Kidney (tissue), 14 donors: ENCODE data around the gene GAS2L2. TPM values are rescaled to one million over a fixed set of nuclear protein-coding genes. Genes with fewer than 3 reads are reported as not detected.
"Not testable (repeated sequence)": the region's sequence is repeated elsewhere in the genome, so short reads cannot be mapped to it uniquely, and the experiment has no call there.

Source experiments
- DNase-seq, 5 donors: peaks; one replicate each; pipeline ENCODE4 v3.0.0-alpha.2; 2013 to 2020
- FAIRE-seq: peaks from 2 replicates; lab custom pipeline; 2012; peaks lifted over from hg19 to GRCh38; lab: Jason Lieb, UNC
- H3K27ac ChIP-seq, 2 donors: one replicate each; pipeline ENCODE4 v1.7.0; 2013; ENCODE audit warnings: low read depth in 2 of 2, low read length in 2 of 2, inconsistent platforms in 1 of 2
- H3K27me3 ChIP-seq: one replicate; pipeline ENCODE4 v1.7.1; 2013; ENCODE audit warnings: low read length, inconsistent platforms; ENCODE audit not compliant: control insufficient read depth, insufficient read depth
- H3K36me3 ChIP-seq, 3 donors: one replicate each; pipeline versions ENCODE4 v1.7.0 to v1.7.1; 2013; ENCODE audit warnings: low read length in 3 of 3, control low read depth in 1 of 3, inconsistent platforms in 1 of 3; ENCODE audit not compliant: insufficient read depth in 3 of 3, control insufficient read depth in 2 of 3
- H3K4me1 ChIP-seq, 3 donors: one replicate each; pipeline versions ENCODE4 v1.7.0 to v1.7.1; 2013; ENCODE audit warnings: low read length in 3 of 3, inconsistent platforms in 1 of 3, low read depth in 1 of 3; ENCODE audit not compliant: control insufficient read depth in 2 of 3, insufficient read depth in 2 of 3
- H3K4me3 ChIP-seq, 3 donors: one replicate each; pipeline versions ENCODE4 v1.7.0 to v1.8.1; 2013; ENCODE audit warnings: low read length in 3 of 3, control low read depth in 1 of 3, inconsistent platforms in 1 of 3
- H3K9ac ChIP-seq, 3 donors: one replicate each; pipeline versions ENCODE4 v1.7.0 to v1.7.1; 2013; ENCODE audit warnings: low read length in 3 of 3, control low read depth in 1 of 3, inconsistent platforms in 1 of 3
- H3K9me3 ChIP-seq, 3 donors: one replicate each; pipeline versions ENCODE4 v1.7.0 to v1.7.1; 2013; ENCODE audit warnings: low read length in 3 of 3, control low read depth in 1 of 3, inconsistent platforms in 1 of 3; ENCODE audit not compliant: control insufficient read depth in 2 of 3, insufficient read depth in 1 of 3
- CTCF ChIP-seq: IDR thresholded peaks from 3 replicates; pipeline ENCODE4 v1.5.1; 2012; ENCODE audit warnings: mild to moderate bottlenecking, moderate library complexity, borderline replicate concordance; ENCODE audit not compliant: insufficient read depth; ENCODE audit errors: extremely low read depth
- intact Hi-C: fragments of 100-400 bp; cut with DNase I; formaldehyde crosslinking; loops from one replicate; pipeline ENCODE4 v1.11.1; 2022
- polyA plus RNA-seq: library from polyadenylated mRNA; stranded (reverse); fragments of 350-450 nt; fragmentation: Illumina TruSeq; extraction: RNeasy Lipid Tissue Mini Kit (QIAGEN cat#74804); gene quantifications from one replicate; pipeline ENCODE4 v1.2.3, GENCODE V29; 2014; ENCODE audit warnings: low read depth, low replicate concordance; ENCODE audit not compliant: insufficient read depth
- total RNA-seq: library from RNA; stranded (reverse); fragmentation: NEBNext Ultra II Directional; extraction: Animal tissue kit (Norgen Biotek cat#: 25700); gene quantifications from one replicate; pipeline ENCODE4 v1.2.1, GENCODE V29; 2021
- donor health status: control.
- donor health status: control.
- donor health status: control.
- donor health status: control.
- donor health status: control.
- donor health status: DM: yes; HTN: yes; CAD: no.
- donor health status: Normal renal cell carcinoma (clear cell type).

Gene GAS2L2
- total and polyA plus RNA-seq, 2 donors from 2014 or later, result not detected

- Histone ChIP-seq H3K36me3 (no peaks in the 10 kb centered on the region), H3K4me3 (no peak overlapping the region), H3K9me3 (no peaks in the 10 kb centered on the region), H3K27me3 (peaks cover 2% of the 10 kb centered on the region), H3K9ac (no peak overlapping the region), H3K27ac (no peak overlapping the region), H3K4me1 (peaks cover 0 to 9% (median 0%) of the 10 kb centered on the region in 3 donors)
- DNase-seq, result peak in 1 of 5 donors; percentile 76
- FAIRE-seq, result no peak
- intact Hi-C loops, result no loop called here
- TF ChIP-seq CTCF, result no peak
Measured at GRCh38 chr17:35752471-35752870, 568 bp downstream of the GAS2L2 start.

- H3K9me3 ChIP-seq, H3K27ac ChIP-seq, H3K27me3 ChIP-seq, DNase-seq, intact Hi-C loops, FAIRE-seq, H3K4me3 ChIP-seq, H3K36me3 ChIP-seq, H3K4me1 ChIP-seq, H3K9ac ChIP-seq: not testable (repeated sequence)
Measured at GRCh38 chr17:35751541-35751940, 1.5 kb downstream of the GAS2L2 start.

GRCh38 chr17:35750526-35751395 is 2.3 kb downstream of the GAS2L2 start:
- no peak for FAIRE-seq

More at GRCh38 chr17:35750526-35751395, 2.3 kb downstream of the GAS2L2 start:
- H3K27ac ChIP-seq, result no peak overlapping the region
- H3K36me3 ChIP-seq, result no peaks in the 10 kb centered on the region
- intact Hi-C loops, result no loop called here
- H3K4me1 ChIP-seq, result peaks cover 0 to 9% (median 0%) of the 10 kb centered on the region in 3 donors
- no peak overlapping the region for H3K4me3 ChIP-seq
- DNase-seq, result no peak
- no peak for TF ChIP-seq CTCF
- no peak overlapping the region for H3K9ac ChIP-seq
- peaks cover 2% of the 10 kb centered on the region for H3K27me3 ChIP-seq
- no peaks in the 10 kb centered on the region for H3K9me3 ChIP-seq
